ENCODE data around the gene PDZD2.

PDZD2 gene

GRCh38 chr5:32153723-32154122 is 514.8 kb downstream of the PDZD2 start:
- Histone ChIP-seq H3K27ac (ENCODE audit: low read length) (no peak overlapping the region), H3K27me3 (replicated peaks; ENCODE audit: insufficient read depth, low read length) (no peaks in the 10 kb centered on the region), H3K79me2 (ENCODE audit: low read length) (peaks cover 98% of the 10 kb centered on the region), H3K36me3 (replicated peaks; ENCODE audit: insufficient read depth, low read length) (peaks cover 3% of the 10 kb centered on the region; the same call in 1 of the 2 replicates), H3K9me2 (replicated peaks; ENCODE audit: insufficient read depth, low read length) (no peaks in the 10 kb centered on the region), H3K4me2 (ENCODE audit: low read depth, low read length) (no peak overlapping the region), H4K20me1 (ENCODE audit: insufficient read depth, low read length) (peaks cover 66% of the 10 kb centered on the region), H3K4me1 (ENCODE audit: low read length) (peaks cover 34% of the 10 kb centered on the region), H3F3A (ENCODE audit: insufficient read depth, low read length) (peaks cover 8% of the 10 kb centered on the region; the same call in 1 of the 2 replicates), H2AFZ (ENCODE audit: low read length) (no peak overlapping the region), H3K9me3 (replicated peaks; ENCODE audit: insufficient read depth, low read length) (no peaks in the 10 kb centered on the region), H3K4me3 (ENCODE audit: low read length) (no peak overlapping the region), H3K9ac (ENCODE audit: low read length) (no peak overlapping the region)
- DNase-seq, result no peak
- no peak for TF ChIP-seq EZH2phosphoT487 (IDR thresholded peaks at IDR 0.05; ENCODE audit: low read length)
- no peak for TF ChIP-seq CTCF (IDR thresholded peaks at IDR 0.05; ENCODE audit: low read length)
- no peak for TF ChIP-seq EZH2 (optimal IDR thresholded peaks at IDR 0.05; ENCODE audit: low read depth, low read length)

- Histone ChIP-seq H3K27me3 (replicated peaks; ENCODE audit: insufficient read depth, low read length) (no peaks in the 10 kb centered on the region), H3K79me2 (ENCODE audit: low read length) (peaks cover 98% of the 10 kb centered on the region), H3K4me3 (ENCODE audit: low read length) (no peak overlapping the region), H3K27ac (ENCODE audit: low read length) (peak overlapping the region; percentile 36; the same call in 1 of the 2 replicates), H3F3A (ENCODE audit: insufficient read depth, low read length) (peaks cover 8% of the 10 kb centered on the region; the same call in 1 of the 2 replicates), H3K9ac (ENCODE audit: low read length) (no peak overlapping the region), H4K20me1 (ENCODE audit: insufficient read depth, low read length) (peaks cover 70% of the 10 kb centered on the region), H3K4me1 (ENCODE audit: low read length) (peaks cover 42% of the 10 kb centered on the region), H3K9me3 (replicated peaks; ENCODE audit: insufficient read depth, low read length) (no peaks in the 10 kb centered on the region), H3K4me2 (ENCODE audit: low read depth, low read length) (0 out of 2 replicates have a peak overlapping the region, but pooled peaks have one; percentile 1), H3K36me3 (replicated peaks; ENCODE audit: insufficient read depth, low read length) (peaks cover 3% of the 10 kb centered on the region; the same call in 1 of the 2 replicates), H2AFZ (ENCODE audit: low read length) (no peak overlapping the region), H3K9me2 (replicated peaks; ENCODE audit: insufficient read depth, low read length) (no peaks in the 10 kb centered on the region)
- no peak for DNase-seq
- no peak for TF ChIP-seq EZH2phosphoT487 (IDR thresholded peaks at IDR 0.05; ENCODE audit: low read length)
- no peak for TF ChIP-seq EZH2 (optimal IDR thresholded peaks at IDR 0.05; ENCODE audit: low read depth, low read length)
- TF ChIP-seq CTCF (IDR thresholded peaks at IDR 0.05; ENCODE audit: low read length), result no peak
Observed at GRCh38 chr5:32155211-32155610, 516.3 kb downstream of the PDZD2 start.

- H3K9ac ChIP-seq (ENCODE audit: low read length), result no peak overlapping the region
- no peaks in the 10 kb centered on the region for H3K9me2 ChIP-seq (replicated peaks; ENCODE audit: insufficient read depth, low read length)
- no peaks in the 10 kb centered on the region for H3K27me3 ChIP-seq (replicated peaks; ENCODE audit: insufficient read depth, low read length)
- H3K9me3 ChIP-seq (replicated peaks; ENCODE audit: insufficient read depth, low read length), result no peaks in the 10 kb centered on the region
- TF ChIP-seq CTCF (IDR thresholded peaks at IDR 0.05; ENCODE audit: low read length), result no peak
- TF ChIP-seq EZH2phosphoT487 (IDR thresholded peaks at IDR 0.05; ENCODE audit: low read length), result no peak
- no peak for TF ChIP-seq EZH2 (optimal IDR thresholded peaks at IDR 0.05; ENCODE audit: low read depth, low read length)
- DNase-seq, result no peak
- H3K4me1 ChIP-seq (ENCODE audit: low read length), result peaks cover 45% of the 10 kb centered on the region
- H3K4me2 ChIP-seq (ENCODE audit: low read depth, low read length), result no peak overlapping the region
- H3F3A ChIP-seq (ENCODE audit: insufficient read depth, low read length), result peaks cover 8% of the 10 kb centered on the region; the same call in 1 of the 2 replicates
- H2AFZ ChIP-seq (ENCODE audit: low read length), result no peak overlapping the region
- H3K4me3 ChIP-seq (ENCODE audit: low read length), result no peak overlapping the region
- H3K27ac ChIP-seq (ENCODE audit: low read length), result no peak overlapping the region
- peaks cover 60% of the 10 kb centered on the region for H4K20me1 ChIP-seq (ENCODE audit: insufficient read depth, low read length)
- H3K79me2 ChIP-seq (ENCODE audit: low read length), result peaks cover 97% of the 10 kb centered on the region
- H3K36me3 ChIP-seq (replicated peaks; ENCODE audit: insufficient read depth, low read length), result peaks cover 3% of the 10 kb centered on the region; the same call in 1 of the 2 replicates
Observed at GRCh38 chr5:32156635-32157034, 517.7 kb downstream of the PDZD2 start.

Measured in MM.1S (cell line).